Cardiac muscle cell (in vitro differentiated cells and primary cell): ENCODE data around the gene NBEA. TPM values are rescaled to one million over a fixed set of nuclear protein-coding genes. Genes with fewer than 3 reads are reported as not detected.

Experiments used
- DNase-seq, 2 donors: peaks; one replicate each; pipeline versions ENCODE4 v3.0.0 to v3.0.0-alpha.2; 2010 to 2017; ENCODE audit warnings: low read depth in 1 of 2, low spot score in 1 of 2
- H3K27ac ChIP-seq: fragments of 200-600 bp; sonication (generic); 2 replicates; pipeline ENCODE4 v1.5.1; 2016
- H3K27me3 ChIP-seq: fragments of 200-600 bp; sonication (generic); 2 replicates; pipeline ENCODE4 v1.6.0; 2016; ENCODE audit warnings: control low read depth
- H3K36me3 ChIP-seq: fragments of 200-600 bp; sonication (generic); 2 replicates; pipeline ENCODE4 v1.5.1; 2016; ENCODE audit warnings: control low read depth
- H3K4me1 ChIP-seq: fragments of 200-600 bp; sonication (generic); 2 replicates; pipeline ENCODE4 v1.8.1; 2017; ENCODE audit warnings: low read depth, mild to moderate bottlenecking, mixed run types
- H3K4me3 ChIP-seq: fragments of 200-600 bp; sonication (generic); 2 replicates; pipeline ENCODE4 v1.5.1; 2016; ENCODE audit warnings: mild to moderate bottlenecking
- H3K9me3 ChIP-seq: fragments of 200-600 bp; sonication (generic); 2 replicates; pipeline ENCODE4 v1.5.1; 2017; ENCODE audit warnings: low read depth, mild to moderate bottlenecking, control low read depth
- CTCF ChIP-seq: IDR thresholded peaks from 2 replicates; pipeline ENCODE4 v1.5.1; 2012; ENCODE audit warnings: low read depth, mild to moderate bottlenecking, low read length
- polyA plus RNA-seq: library from polyadenylated mRNA; unstranded; fragments of >200 nt; fragmentation: Nextera tagmentation; extraction: Ambion mirVana; gene quantifications from 2 replicates; pipeline ENCODE4 v1.2.1, GENCODE V29; 2016
- total RNA-seq: library from RNA; depleted of rRNA; stranded (reverse); fragments of >200 nt; gene quantifications from 2 replicates; pipeline ENCODE4 v1.2.3, GENCODE V29; 2016

NBEA gene
- total and polyA plus RNA-seq, 2 experiments from 2014 or later, result 4.6 to 13.2 TPM

GRCh38 chr13:35448465-35448864, 506.4 kb downstream of the NBEA start:
- no peak for DNase-seq
- Histone ChIP-seq H3K4me3 (no peak overlapping the region), H3K9me3 (no peaks in the 10 kb centered on the region), H3K4me1 (no peaks in the 10 kb centered on the region), H3K27ac (no peak overlapping the region), H3K27me3 (no peaks in the 10 kb centered on the region), H3K36me3 (no peaks in the 10 kb centered on the region)
- TF ChIP-seq CTCF, result no peak

- no peak overlapping the region for H3K4me3 ChIP-seq
- H3K27ac ChIP-seq, result no peak overlapping the region
- no peaks in the 10 kb centered on the region for H3K27me3 ChIP-seq
- H3K4me1 ChIP-seq, result no peaks in the 10 kb centered on the region
- no peak for TF ChIP-seq CTCF
- H3K9me3 ChIP-seq, result no peaks in the 10 kb centered on the region
- no peak for DNase-seq
- H3K36me3 ChIP-seq, result no peaks in the 10 kb centered on the region
These were observed 507.8 kb downstream of the NBEA start for GRCh38 chr13:35449821-35450220.

GRCh38 chr13:35455022-35455421, 513.0 kb downstream of the NBEA start:
- DNase-seq, result no peak
- H3K4me1 ChIP-seq, result no peaks in the 10 kb centered on the region
- H3K36me3 ChIP-seq, result no peaks in the 10 kb centered on the region
- TF ChIP-seq CTCF, result no peak
- H3K4me3 ChIP-seq, result no peak overlapping the region
- H3K27me3 ChIP-seq, result no peaks in the 10 kb centered on the region
- H3K9me3 ChIP-seq, result no peaks in the 10 kb centered on the region
- H3K27ac ChIP-seq, result no peak overlapping the region

GRCh38 chr13:35457258-35457657, 515.2 kb downstream of the NBEA start:
- Histone ChIP-seq H3K9me3 (no peaks in the 10 kb centered on the region), H3K27ac (no peak overlapping the region), H3K4me3 (no peak overlapping the region), H3K4me1 (no peaks in the 10 kb centered on the region), H3K27me3 (no peaks in the 10 kb centered on the region), H3K36me3 (no peaks in the 10 kb centered on the region)
- no peak for DNase-seq
- TF ChIP-seq CTCF, result no peak

GRCh38 chr13:35460061-35460460, 518.0 kb downstream of the NBEA start:
- no peak overlapping the region for H3K27ac ChIP-seq
- H3K27me3 ChIP-seq, result no peaks in the 10 kb centered on the region
- H3K36me3 ChIP-seq, result no peaks in the 10 kb centered on the region
- no peak for DNase-seq
- H3K4me3 ChIP-seq, result no peak overlapping the region
- H3K9me3 ChIP-seq, result no peaks in the 10 kb centered on the region
- no peak for TF ChIP-seq CTCF
- H3K4me1 ChIP-seq, result no peaks in the 10 kb centered on the region

- Histone ChIP-seq H3K27ac (no peak overlapping the region), H3K4me1 (peaks cover 3% of the 10 kb centered on the region), H3K27me3 (peaks cover 24% of the 10 kb centered on the region), H3K36me3 (no peaks in the 10 kb centered on the region), H3K9me3 (no peaks in the 10 kb centered on the region), H3K4me3 (no peak overlapping the region)
- no peak for TF ChIP-seq CTCF
- no peak for DNase-seq
These were observed 523.3 kb downstream of the NBEA start for GRCh38 chr13:35465371-35465770.
